DMS53 treated with DMSO at 0.1 percent for 48 hours (cell line): ENCODE results near the gene C6orf89.

Experiments
- DNase-seq: peaks from one replicate; lab custom pipeline; 2025; ENCODE audit not compliant: unreplicated experiment; lab: John Stamatoyannopoulos, UW

Gene C6orf89, protein sequence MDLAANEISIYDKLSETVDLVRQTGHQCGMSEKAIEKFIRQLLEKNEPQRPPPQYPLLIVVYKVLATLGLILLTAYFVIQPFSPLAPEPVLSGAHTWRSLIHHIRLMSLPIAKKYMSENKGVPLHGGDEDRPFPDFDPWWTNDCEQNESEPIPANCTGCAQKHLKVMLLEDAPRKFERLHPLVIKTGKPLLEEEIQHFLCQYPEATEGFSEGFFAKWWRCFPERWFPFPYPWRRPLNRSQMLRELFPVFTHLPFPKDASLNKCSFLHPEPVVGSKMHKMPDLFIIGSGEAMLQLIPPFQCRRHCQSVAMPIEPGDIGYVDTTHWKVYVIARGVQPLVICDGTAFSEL

GRCh38 chr6:36885461-36886401, at the start of gene C6orf89:
C6orf89 (plus strand) TSS chr6:36885952; CDS start chr6:36899445, 13,493 bp downstream.
- DNase-seq: peak; percentile 89

DNA sequence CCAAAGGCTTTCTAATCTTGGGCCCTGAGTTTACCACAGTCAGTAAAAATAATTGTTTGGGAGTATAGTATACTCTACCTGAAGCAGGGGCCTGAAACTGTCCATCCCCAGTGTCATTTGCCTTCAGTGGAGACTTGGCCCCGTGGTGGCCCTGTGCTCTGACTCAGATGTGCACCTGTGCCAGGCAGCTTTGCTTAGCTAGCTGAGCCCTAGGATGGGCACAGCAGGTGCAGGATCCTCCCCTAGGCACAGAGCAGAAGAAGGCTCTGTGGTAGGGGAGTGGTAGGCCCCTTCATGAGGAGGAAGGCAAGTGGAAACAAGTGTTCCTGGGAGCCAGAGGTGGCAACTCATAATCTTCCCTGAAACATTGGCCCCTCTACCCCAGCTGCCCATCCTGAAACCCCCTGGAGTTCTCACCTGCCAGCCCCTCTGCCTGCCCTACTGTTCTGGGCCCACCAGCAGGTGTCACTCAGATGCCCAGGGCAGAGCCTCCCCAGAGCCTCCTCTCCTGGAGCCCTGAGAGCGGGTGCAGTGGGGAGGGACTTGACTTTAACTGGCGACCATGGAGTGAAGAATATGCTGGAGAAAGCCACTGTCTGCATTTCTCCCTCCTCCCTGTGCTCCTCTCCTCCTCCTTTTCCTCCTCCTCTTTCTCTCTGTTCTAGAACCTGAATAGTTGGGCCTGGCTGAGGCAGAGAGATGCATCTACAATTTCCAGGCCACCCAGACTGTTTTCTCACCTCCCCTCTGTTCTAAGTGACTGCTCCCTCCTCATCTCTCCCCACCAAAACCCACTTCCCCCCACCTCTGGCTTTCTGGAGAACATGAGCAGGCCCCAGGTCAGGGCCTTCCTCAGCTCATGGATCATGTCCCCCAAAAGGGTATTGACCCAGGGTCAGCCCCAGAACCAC, 49.4 kb upstream of the C6orf89 start:
- no peak for DNase-seq

DNA sequence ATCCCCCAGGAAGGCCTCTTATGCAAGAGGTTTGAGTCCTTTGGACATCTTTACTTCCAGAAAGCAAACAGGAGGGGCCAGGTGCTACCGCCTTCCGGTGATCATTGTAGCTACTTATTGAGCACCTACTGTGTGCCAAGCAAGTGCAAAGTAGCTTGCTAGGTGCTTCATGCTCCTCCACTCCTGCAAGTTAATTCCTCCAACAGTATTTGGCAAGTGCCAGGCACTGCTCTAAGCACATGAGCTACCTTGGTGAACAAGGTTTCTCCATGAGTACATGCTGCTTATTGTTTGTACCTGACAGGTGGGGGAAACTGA, 48.8 kb upstream of the C6orf89 start:
- no peak for DNase-seq

DNA sequence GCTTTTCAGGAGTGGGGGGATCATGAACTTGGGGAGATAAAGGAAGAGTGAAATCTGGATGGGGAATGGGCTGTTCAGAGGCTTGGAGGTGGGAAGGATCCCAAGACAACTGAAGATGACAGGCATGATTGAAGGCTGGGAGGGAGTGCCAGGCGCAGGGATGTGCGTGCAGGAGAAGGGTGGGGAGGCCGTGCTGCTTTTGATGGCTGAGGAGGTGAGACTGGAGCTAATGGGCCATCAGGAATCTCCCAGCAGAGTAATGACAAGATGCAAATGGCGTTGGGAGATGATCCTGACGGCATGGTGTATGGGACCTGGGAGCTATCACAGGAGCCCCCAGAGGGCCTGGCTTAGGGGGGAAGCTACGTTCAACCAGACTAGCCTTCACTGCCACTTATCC, 48.1 kb upstream of the C6orf89 start:
- no peak for DNase-seq

DNA sequence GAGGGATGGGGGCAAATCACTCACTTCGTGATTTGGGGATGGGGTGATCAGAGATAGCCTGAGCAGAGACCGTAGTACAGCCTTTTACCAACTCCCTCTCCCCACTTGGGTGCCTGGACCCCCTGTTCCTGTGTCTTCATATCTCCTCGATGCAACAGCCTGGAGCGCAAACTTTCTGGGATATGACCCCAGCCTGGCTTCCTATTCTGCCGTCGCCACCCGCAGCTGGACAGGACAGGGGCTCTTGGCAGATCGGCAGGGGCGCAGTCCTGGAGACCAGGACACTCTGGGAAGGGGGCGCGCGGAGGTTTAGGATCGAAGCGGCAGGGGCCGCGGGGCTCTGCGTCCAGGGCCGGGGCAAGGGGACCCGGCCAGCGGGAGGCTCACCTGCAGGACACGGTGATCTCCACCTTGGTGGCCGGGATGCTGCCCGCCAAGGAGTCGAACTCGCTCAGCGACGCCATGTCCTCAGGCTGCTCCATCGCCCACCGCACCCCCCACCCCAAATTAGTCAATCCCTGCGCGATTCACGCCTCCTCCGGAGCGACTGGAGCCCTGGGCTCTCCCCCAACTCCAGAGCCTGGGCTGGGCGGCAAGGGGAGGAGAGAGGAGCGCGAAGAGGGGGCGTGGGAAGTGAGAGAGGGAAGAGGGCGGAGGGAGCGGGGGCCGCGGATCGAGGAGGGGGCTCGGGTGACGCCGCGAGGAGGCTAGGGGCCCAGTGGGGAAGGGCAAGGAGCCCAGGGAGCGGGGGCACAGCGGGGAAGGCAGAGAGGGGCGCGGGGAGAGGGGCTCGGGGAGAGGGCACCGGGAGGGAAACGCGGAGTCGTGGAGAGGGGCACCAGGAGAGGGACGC, 46.6 kb upstream of the C6orf89 start, which contains the start of gene CPNE5:
Gene CPNE5 (minus strand): TSS at position 549 of the 853 bp plus-strand sequence. CDS start 67 bp downstream, at position 482.
- DNase-seq: no peak

DNA sequence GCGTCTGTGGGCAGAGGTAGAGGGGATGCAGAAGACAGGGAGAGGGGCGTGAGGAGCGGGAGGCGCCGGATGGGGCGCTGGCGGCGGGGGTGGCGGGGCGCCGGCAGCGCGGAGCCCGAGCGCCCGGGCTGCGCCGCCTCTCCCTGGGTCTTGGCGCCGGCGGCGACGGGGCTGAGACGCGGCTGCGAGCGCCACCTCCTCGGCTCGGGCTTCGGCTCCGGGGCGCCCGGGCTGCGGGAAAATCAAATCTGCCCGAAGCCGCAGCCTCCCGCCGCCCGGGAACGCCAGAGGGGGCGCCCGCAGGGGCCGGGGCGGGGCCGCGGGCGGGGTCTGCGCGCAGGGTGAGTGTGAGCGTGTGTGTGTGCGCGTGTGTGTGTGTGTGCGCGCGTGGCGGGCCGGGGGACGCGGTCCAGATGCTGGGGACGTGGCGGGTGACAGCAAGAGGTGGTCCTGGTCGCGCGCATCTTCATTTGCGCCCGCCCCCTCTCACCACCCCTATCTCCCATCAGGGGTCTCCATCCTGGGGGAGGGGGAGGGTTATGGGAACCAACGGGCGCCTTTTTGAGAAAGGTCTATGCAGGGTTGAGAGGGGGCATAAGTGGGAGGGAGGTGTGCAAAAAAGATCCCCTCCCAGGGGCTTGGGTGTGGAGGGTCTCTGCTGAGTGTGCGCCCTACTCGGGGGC, 45.9 kb upstream of the C6orf89 start:
- DNase-seq: no peak

DNA sequence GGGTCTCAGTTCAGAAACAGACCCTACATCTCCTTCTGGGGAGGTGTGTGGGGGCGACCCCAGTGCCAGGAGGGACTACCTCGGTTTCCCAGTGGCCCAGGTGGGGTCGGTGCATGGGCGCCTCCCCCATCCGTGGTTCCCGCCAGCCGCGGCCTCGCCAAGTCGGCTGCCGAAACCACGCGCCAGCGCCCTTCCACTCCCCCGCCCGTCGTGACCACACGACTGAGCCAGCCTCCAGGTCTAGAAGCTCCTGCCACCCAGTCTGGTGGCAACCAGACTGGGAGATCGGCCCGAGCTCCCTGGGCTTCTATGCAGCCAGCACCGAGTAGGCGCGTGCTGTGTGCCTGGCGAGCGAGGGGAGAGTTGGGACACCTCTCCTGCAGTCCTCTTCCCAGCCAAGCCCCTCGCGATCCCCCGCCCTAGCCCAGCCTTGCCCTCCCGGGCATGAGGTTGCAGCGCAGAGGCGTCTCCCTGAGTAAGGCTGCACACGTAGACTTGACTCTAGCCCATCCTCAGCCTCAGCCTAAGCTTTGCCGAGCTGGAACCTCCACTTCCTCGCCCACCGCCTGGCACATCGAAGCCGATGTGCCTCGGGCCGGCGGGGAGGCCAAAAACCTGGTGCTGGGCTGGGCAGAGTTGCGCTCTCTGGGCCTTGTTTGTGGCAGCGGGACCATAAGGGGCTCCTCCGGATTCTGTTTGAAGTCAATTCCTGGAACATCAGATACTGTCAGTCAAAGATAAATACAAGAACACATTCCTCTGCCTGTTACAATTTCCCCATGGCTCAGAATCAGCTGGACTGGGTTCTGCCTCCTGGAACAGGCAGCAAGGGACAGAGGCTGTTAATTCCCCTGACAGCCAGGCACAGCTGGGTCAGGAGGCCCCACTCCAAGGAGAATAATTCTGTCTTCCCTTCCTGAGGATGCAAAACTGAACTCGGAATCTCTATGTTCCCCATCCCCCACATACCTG, 45.0 kb upstream of the C6orf89 start:
- DNase-seq: no peak

DNA sequence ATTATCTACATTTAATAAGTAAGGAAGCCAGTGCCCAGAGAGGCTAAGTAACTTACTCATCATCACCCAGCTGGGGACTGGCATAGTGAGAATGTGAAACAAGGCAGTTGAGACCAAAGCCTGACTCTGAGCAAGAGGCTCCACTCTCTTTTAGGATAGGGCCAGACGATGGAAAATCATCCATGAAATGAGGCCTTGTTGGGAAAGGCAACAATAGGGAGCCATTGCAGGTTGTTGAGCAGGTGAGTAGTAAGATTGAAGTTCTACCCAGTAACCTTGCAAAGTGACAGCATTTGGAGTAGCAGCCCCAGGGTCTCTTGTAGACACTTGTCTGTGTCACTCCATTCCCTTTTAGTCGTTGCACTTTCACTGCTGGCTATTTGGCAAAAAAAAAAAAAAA, 44.0 kb upstream of the C6orf89 start:
- DNase-seq: no peak

DNA sequence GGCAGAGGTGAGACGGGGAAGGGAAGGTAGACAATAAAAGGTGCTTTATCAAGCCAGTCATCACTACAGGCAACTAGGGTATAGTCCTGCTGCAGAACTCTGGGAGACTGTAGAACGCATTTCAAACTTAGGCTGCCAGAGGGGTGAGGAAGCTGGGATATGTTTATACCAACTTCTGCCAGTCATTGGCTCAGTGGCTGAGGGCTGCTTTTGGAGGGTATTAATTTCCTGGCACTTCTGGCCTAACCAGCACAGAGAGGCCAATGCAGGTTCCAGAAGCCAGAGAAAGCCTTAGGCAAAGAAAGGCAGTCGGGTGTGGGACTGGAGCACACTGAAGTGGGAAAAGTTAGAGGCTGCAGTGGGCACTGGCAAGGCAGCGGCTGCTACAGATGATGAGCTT, 42.6 kb upstream of the C6orf89 start:
- DNase-seq: no peak

GRCh38 chr6:36844232-36845170, 41.3 kb upstream of the C6orf89 start:
- DNase-seq: no peak

DNA sequence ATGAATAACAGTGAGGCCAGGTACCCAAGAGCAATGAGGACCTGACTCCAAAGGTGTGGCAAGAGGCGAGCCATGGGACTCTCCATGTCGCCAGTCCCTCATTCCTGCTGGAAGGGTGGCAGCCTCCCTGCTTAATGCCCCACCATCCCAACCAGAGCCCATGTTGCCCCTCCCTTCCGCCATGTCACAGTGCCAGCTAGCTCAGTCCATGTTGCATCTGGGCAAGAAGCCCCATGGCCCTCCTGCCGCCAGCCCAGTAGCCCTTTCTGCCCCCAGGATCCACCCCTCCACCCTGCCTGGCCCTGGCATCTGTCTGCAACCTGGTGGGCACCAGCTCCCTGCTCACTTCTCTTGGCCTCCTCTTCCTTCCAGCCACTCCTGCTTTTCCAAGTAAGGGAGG, 40.5 kb upstream of the C6orf89 start:
- DNase-seq: no peak

DNA sequence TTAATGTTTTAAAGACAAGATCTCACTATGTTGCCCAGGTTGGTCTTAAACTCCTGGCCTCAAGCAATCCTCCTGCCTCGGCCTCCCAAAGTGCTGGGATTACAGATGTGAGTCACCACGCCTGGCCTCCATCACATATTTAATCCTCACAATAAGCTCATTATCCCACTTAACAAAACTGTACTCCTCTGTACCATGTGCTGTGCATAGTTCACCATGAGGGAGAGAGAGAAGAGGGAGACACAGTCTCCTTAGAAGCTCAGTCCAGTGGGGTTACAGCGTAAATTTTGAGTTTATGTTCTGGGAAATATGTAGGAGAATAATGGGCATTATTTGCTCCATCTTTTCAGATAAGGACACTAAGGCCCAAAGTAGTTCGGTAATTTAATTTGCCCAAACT, 38.6 kb upstream of the C6orf89 start:
- DNase-seq: no peak

DNA sequence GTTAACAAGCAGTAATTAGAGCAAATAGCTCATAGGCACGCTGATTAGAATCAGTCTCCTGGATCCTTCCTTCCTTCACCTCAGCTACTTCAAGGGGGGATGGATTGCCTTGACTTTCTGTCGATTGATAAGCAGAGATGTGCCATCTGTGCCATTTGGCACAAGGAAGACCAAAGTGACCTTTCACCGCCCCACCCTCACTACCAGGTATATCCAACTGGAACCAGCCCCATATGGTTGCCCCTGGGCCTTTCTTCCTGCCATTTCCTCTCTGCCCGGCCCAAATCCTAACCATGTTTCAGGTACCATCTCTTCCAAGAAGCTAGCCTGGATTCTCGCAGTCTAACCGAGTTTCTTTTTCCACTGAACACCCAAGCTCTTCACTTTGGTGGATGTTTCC, 37.8 kb upstream of the C6orf89 start:
- DNase-seq: no peak

GRCh38 chr6:36848658-36849441, 36.9 kb upstream of the C6orf89 start:
- DNase-seq: no peak

DNA sequence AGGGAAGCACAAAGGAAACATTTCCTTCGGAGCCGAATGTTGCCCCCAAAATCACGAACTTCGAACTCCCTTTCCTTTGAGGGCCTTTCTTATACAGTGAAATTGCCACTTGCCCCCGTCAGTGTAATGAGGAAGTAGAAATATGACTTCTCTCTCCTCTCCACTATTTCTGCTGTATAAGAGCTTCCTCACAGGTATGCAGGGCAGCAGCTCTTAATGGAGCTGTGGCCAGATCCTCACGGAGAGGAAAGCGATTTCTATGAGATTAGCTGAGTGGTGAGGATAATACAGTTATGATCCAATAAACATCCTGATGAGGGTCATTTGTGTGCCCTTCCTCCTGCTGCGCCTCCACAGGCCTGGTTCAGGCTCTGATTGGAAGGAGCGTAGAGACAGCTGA, 35.7 kb upstream of the C6orf89 start:
- no peak for DNase-seq

DNA sequence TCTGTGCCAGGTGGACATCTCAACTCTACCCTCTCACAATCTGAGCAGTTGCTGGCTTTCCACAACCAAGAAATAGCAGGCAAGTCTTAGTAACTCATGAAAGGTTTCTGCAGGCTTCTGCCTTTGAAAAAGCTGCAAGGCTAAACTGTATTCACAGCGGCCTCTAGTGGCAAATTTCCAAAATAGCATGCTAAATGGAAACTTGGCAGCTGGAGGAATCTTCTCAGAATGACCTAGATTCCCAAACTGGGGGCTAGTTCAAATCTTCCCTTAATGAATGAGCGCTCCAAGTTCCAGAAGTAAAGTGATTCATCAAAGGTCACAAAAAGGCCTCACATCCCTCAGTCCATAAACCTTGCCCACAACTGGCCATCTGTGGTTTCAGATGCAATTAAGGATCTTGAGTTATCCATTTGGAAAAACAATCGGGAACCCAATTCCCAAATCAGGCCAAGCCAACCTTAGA, 34.6 kb upstream of the C6orf89 start:
- no peak for DNase-seq
